ENCODE measurements around the gene NR1H3.

GRCh38 chr11:47278058-47278457 lies 20.3 kb downstream of the NR1H3 start:
- TF ChIP-seq CTCF (IDR thresholded peaks at IDR 0.05) = no peak
- no peak for TF ChIP-seq MAX (IDR thresholded peaks at IDR 0.05; ENCODE audit: low read depth)
- TF ChIP-seq IRF3 (IDR thresholded peaks at IDR 0.05; ENCODE audit: low read depth, low read length) = no peak
- no peak for TF ChIP-seq POLR2AphosphoS5 (IDR thresholded peaks at IDR 0.05; ENCODE audit: low read depth, low read length)
- no peak for TF ChIP-seq MXI1 (IDR thresholded peaks at IDR 0.05; ENCODE audit: low read depth, low read length)
- no peak for TF ChIP-seq EP300 (IDR thresholded peaks at IDR 0.05; ENCODE audit: borderline replicate concordance in 1 of 2, low read depth in 1 of 2, low read length in 1 of 2)
- no peak for TF ChIP-seq SIN3A (IDR thresholded peaks at IDR 0.05; ENCODE audit: borderline replicate concordance, low read depth, low read length)
- TF ChIP-seq USF1 (IDR thresholded peaks at IDR 0.05; ENCODE audit: borderline replicate concordance, low read depth) = no peak
- TF ChIP-seq RFX5 (IDR thresholded peaks at IDR 0.05; ENCODE audit: low read length) = no peak
- TF ChIP-seq ELF1 (IDR thresholded peaks at IDR 0.05) = no peak
- no peak for TF ChIP-seq RXRA (IDR thresholded peaks at IDR 0.05; ENCODE audit: borderline replicate concordance, low read depth)

Measured in SK-N-SH (cell line).